Vagina (tissue), 1 donor: ENCODE data around the gene NEURL3. TPM values are rescaled to one million over a fixed set of nuclear protein-coding genes. Genes with fewer than 3 reads are reported as not detected.

Source experiments
- total RNA-seq: library from RNA; depleted of rRNA; stranded (reverse); fragments of >200 nt; gene quantifications from one replicate; pipeline ENCODE4 v1.2.3, GENCODE V29; 2016

The NEURL3 gene
- total RNA-seq, 1 donor from 2014 or later = 2.5 TPM

Other genes starting within 250 kb of the NEURL3 start
- gene TMEM127, start 239.4 kb downstream of the NEURL3 start, total RNA-seq = 40.0 TPM
- 92.6 TPM for gene CIAO1, start 239.1 kb downstream of the NEURL3 start, total RNA-seq
- gene SNRNP200, start 199.8 kb downstream of the NEURL3 start, total RNA-seq = 129 TPM
- gene ITPRIPL1, start 180.0 kb downstream of the NEURL3 start, total RNA-seq = 1.5 TPM
- gene NCAPH, start 169.6 kb downstream of the NEURL3 start, total RNA-seq = 6.4 TPM
- gene ARID5A, start 31.4 kb upstream of the NEURL3 start, total RNA-seq = 34.1 TPM
- 41.7 TPM for gene KANSL3, start 133.0 kb upstream of the NEURL3 start, total RNA-seq
- gene FER1L5, start 137.4 kb upstream of the NEURL3 start, total RNA-seq = 0.74 TPM
- 13.0 TPM for gene LMAN2L, start 234.7 kb upstream of the NEURL3 start, total RNA-seq